Stimulated activated naive CD4-positive, alpha-beta T cell treated with Interleukin-2 at 50 U/mL for 16 hours (primary cell): ENCODE measurements around the gene NOP56.
"Not testable (repeated sequence)": the region's sequence is repeated elsewhere in the genome, so short reads cannot be mapped to it uniquely, and the experiment has no call there.

ENCODE experiments used
- DNase-seq: peaks from one replicate; lab custom pipeline; 2025; lab: John Stamatoyannopoulos, UW

The NOP56 gene

DNA sequence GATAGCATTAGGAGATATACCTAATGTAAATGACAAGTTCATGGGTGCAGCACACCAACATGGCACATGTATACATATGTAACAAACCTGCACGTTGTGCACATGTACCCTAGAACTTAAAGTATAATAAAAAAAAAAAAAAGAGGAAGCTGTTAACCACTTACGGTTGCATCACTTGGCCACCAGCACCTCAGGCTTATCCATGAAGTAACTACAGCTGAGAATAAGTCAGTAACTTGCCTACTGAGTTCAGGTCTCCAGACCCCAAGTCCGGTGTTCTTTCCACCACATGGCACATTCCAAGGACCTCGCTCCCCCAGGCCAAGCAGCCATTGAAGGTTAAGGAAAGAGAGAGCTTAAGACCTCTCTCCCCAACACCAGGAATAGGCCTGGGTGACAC is 32.4 kb downstream of the NOP56 start:
- not testable (repeated sequence) for DNase-seq

DNA sequence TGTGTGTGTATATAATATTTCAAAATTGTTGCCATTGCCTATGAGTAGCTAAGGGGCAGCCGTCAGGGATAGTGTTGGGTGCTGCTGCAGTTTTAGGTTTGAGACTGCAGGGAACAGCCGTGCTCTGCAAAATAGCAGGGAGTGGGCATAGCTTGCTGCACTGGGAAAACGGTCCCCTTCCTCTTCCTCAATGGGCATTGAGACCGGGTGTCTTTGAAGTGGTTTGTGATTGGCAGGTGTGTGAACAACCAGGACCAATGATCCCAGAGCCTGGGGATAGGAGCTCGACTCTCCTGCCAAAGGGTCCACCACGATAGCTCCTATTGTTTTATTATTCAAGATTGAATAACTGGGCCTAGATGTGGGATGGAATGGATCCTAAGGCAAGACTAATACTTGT is 35.1 kb downstream of the NOP56 start:
- DNase-seq, result no peak

DNA sequence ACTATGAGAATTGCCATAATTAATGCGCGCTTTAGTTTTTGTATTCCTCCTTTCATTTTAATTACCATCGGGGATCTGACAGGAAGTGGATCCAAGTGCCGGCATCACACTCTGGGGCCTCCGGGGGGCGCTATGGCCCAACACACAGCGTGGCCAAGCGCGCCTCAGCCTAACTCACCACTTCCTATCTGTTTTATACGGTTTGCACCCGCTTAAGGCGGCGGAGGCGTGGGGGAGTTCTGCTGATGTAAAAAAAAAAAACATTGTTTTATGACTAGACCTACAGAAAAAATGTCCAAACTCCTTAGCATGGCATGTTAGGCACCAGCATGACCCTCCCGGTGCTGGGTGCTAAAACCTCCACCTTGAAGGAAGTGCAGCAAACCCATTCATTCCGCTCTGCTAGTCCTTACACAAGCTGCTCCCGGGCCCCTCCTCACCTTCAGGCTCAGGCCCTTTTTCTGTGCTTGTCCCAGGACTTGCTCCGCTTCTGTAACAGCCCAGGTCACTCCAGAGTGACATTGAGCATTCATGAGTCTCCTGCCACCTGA is 35.7 kb downstream of the NOP56 start:
- peak; percentile 67 for DNase-seq

DNA sequence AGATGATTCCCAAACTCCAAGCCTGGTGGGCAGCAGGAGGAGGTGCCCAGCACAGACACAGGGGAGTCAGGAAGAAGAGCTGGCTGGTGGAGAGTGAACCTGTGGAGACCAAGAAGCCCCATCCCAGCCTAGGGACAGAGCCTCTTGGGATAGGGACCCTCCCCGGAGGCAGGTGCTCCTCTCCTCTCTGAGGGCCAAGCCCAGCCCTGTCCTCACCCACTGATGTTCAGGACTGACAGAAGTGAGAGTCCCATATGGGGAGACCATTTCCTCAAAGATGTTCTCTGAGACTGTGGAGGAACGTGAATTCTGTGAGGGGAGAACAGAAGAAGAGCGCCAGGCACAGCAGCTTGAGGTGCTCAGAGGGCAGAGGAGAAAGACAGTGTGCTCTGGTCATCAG is 37.8 kb downstream of the NOP56 start:
- DNase-seq, result no peak

DNA sequence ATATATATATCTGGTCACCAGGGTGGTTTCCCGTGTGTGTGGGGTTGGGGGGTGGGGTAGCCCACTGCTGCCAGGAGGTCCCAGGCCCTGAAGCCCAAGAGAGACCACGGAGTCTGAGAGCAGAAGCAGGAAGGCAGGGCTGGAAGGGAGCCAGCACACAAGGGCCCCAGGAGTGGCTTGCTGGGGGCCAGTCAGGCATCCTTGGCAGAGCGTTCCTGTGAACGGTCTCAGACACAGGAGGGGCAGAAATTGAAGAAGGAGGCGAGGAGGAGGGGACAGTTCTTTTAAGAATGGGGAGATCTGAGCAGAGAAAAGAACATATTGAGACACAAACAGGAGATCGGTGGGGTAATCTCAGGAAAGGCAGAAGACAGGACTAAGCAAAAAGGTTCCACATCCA is 38.3 kb downstream of the NOP56 start:
- no peak for DNase-seq

DNA sequence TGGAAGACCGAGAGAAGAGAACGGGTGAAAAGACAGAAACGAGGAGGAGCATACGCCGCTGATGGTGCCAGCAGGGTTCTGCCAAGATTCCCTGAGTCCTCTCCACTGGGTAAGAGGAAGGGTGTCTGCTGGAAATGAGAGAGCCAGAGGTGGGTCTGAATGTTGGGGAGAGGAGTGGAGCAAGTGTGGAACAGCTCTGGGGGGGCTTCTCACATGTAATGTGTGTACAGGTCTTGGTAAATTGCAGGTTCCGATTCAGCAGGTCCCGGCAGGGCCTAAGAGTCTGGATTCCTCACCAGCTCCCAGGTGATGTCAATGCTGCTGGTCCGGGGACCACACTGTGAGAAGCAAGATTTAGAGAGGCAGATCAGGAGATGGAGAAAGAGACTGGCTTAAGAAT is 38.7 kb downstream of the NOP56 start:
- DNase-seq, result no peak

DNA sequence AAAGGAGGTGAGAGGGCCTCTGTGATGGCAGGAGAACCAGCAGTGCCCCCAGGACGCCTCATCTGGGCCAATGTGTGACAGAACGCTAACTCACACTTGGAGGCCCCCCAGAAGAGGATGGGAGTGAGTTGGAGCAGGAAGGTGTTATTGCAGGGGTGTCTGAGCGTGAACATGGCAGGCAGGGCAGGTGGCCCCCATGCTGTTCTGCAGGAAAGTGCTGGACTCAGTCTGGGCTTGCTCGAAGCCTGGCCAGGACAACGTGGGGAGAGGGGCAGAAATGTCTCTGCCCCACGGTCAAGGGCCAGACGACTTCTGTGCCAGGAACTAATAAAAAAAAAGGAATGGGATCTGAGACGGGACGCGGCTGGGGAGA is 39.2 kb downstream of the NOP56 start:
- DNase-seq, result no peak

DNA sequence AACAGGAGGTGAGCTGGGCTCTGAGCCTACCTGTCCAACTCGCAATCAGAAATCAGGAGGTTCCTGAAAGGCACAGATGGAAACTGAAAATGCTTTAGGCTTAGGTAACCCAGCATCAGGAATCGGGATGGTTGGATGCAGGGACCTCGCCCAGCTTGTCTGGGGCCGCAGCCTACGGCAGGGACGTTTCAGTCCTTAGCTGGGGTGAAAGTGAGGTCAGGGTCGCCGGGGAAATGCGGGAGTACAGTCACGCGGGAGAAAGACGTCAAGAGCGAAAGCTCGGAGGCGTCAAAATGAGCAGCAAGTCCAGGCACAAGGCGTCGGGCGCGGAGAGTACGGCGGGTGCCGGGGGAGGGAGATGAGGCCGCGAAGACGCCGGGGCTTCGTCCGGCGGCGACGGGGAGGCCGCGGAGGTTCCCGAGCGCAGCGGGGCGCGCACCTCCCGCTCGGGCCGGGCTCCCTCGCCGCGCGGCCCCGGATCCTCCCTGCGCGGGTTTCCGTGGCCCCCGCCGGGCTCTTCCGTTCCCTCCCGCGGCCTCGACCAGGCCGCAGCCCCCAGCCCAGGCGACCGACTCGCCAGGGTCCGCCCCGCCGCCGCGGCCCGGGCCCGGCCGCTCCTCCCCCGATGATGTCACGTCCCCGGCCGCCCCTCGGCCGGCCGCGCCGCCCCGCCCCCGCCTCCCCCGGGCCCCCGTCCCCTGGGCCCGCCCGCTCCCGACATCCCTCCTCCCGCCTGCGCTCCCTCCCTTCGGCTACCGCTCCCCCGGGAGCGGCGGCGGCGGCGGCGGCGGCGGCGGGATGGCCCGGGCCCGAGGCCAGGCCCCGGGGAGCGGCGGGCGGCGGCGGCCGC is 39.8 kb downstream of the NOP56 start, which contains the start of gene EBF4:
Gene EBF4 (plus strand): TSS at position 745 of the 850 bp plus-strand sequence. CDS start 866 bp downstream, outside the sequence.
- DNase-seq, result peak; percentile 5

DNA sequence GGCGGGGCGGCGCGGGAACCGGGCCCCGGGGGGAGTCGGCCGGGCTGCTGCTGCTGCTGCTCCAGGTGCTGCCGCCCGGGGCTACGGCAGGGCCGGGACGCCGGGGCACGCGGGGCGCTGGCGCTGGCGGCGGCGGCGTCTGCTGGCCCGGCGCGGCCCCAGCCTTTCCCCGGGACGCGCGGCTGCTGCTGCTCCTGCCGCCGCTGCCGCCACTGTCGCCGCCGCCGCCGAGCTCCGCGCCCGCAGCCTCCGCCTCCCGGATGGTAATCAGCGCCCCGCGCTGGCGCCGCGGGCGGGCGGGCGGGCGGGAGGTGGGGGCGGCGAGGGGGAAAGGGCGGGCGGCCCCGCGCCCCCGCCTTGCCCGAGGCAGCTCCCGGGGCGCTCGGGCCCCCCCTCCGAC is 40.5 kb downstream of the NOP56 start:
- DNase-seq, result no peak

DNA sequence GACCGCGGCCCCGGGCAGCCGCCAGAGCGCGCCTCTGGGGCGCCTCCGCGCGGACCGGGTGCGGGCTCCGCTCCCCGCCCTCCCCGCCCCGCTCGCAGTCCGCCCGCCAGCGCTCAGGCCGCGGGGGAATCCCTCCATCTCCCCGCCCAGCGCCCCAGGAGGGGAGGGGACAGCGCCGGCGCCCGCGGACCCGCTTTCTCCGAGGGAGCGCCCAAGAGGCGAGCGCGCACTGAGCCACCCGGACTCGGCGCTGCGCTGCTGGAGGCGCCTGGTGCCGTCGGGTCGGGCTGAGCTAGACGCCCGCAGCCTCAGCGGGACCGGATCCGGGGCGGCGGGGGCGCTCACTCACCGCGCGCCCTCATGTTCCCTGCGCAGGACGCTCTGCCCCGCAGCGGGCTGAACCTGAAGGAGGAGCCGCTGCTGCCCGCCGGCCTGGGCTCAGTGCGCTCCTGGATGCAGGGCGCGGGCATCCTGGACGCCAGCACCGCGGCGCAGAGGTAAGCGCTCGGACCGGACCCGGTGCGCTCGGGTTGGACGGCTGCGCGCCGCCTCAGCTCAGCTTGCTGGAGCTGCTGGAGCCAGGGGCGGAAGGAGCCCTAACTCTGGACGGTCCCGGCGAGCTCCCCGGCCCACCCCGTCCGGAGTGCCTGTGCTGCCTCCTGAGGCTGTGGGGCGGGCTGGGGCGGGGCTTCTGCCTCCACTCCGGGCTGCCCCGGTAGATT is 41.0 kb downstream of the NOP56 start:
- DNase-seq, result peak; percentile 47

DNA sequence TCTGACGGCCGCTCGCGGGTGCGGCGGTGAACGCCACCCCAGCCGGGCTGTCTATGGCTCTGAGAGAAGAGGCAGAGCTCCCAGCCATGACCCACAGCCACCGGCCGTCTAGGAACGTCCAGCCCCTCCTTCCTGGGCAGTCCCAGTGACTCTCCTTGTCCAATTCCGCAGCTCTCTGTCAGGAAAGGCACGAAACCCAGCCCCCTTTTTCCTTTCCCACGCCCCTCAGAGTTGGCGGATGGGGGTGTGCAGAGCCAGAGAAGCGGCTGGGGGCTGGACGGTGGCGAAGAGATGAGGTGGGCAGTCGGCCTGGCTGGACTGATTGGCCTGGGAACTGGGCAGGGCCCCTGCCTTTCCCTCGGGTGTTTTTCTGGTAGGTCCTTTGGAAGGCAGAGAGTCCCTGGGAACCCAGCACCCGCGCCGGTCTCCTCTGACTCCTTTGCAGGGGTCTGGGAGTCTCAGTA is 41.6 kb downstream of the NOP56 start:
- no peak for DNase-seq

DNA sequence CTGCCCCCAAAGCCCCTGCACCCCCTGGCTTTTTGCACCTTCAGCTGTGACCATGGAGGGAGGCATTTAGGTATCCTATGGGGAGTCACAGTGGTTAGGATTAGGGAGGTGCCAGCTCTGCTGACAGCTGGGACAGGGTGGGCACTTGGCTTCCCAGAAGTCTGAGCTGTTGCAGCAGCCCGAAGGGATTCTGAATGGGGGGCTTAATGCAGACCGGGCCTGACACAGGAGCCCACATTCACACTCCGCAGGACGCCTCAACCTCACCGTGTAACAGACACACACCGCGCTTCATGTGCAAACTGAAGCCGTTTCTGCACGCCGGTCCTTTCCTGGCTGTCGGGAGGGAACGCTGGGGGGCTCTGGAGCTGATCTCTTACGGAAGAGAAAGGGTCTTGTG is 42.1 kb downstream of the NOP56 start:
- DNase-seq, result no peak

DNA sequence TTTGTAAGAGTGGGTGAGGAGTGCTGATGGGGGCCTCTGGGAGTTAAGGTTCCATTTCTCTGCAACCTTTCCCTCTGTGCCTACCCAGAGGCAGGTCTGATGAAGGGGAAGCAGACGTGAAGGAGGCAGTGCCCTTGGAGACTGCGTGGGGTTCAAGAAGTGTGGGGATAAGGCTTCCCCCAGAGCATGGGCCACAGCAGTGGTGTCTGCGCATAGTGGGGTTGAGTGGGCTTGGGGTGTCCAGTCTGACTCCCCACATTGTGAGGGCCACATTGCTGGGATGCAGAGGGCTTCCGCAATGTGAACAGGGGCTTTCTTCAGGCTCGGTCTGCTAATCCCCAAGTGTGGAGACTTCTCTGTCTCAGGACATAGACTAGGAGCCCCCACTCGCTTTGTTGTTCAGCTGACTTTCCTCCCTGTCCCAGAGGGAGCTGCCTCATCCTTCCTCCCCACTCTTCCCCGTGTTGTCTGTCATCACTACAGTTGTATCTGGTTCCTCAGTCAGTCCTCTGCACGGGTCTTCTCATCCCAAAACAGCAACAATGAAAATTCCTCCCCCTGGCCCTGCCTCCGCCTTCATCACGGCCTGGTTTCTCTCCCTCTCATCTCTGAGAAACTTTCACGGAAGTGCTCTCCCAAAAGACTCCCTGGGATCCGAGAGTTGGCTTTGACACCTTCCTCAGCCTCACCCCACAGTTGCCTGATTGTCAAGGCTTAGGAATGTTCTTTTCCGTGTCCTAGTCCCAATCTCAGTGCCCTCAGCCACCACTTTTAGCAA is 43.0 kb downstream of the NOP56 start:
- no peak for DNase-seq

DNA sequence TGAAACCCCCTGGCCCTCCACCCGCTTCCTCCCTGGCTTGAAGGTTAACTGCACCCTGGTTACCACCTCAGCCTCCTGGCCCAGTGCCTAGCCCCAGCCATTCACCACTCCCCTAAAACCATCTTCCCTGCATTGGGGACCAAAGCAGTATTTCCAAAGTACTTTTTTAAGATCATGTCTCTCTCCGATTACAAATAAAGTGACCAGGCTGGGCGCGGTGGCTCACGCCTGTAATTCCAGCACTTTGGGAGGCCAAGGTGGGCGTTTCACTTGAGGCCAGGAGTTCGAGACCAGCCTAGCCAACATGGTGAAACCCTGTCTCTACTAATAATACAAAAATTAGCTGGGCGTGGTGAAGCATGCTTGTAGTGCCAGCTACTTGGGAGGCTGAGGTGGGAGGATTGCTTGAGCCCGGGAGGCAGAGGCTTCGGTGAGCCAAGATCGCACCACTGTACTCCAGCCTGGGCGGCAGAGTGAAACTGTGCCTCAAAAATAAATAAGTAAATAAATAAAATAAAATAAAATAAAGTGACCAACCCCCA is 43.6 kb downstream of the NOP56 start:
- DNase-seq, result not testable (repeated sequence)

DNA sequence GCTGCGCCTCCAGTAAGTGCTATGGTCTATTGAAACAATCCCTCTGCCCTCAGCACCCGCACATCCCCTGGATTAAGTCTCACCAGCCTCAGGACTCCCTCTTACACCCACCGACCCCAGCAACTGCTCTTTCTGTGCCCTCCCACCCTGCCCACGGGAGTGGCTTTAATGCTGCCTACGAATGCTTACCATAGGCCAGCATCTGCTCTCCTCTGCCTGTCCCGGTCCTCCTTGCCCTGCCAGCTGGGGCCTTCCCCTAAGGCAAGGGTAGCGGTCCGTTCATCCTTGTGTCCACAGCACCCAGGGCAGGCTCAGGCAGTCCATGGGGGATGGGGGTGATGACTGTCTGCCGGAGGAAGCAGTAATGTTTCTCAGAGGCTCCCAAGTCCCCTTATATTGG is 44.2 kb downstream of the NOP56 start:
- DNase-seq, result no peak

DNA sequence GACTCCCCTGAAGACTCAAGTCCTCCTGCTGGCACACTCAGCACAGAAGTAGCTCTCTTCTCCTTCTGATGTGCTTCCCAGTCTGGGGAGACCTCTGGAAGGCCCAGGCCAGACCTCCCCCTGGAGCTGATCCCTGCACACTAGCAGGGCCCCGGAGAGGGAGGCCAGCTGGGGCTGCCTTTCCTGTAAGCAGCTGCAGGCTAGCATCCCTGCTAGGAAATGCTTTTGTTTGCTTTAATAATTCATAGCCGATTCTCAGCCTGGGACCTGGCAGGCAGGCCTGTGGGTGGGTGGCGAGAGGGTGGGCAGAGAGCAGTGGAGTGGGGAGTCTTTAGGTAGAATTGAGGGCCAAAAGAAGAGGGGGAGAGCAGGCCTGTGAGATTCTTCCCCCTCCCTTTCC is 45.3 kb downstream of the NOP56 start:
- DNase-seq, result no peak

DNA sequence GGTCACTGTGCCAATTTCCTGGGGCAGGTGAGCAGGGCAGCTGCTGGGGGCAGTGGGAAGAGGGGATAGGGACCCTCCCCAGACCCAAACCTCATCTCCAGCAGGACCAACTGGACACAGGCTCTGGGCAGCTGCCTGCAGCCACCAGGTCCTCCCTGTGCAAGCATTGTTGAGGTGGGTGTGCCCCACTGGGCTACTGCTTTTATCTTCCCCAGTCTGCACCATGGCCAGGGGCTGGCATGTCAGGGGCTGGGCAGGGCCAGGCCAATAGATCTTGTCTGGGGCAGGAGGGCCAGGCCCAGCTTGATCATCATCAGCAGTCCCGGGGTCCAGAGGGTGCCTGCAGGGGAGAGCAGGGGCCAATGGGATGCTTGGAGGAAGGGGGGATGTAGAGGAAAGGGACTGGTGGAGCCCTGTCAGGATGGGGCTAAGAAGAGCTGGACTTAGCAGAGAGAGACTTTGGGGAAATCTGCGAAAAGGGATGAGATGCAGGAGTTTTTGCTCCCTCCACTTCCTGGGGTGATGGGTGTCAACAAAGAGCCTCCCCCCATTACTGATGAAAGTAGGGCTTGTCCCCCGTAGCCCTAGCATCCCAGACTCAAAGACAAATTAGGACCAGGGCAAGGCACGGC is 45.9 kb downstream of the NOP56 start:
- no peak for DNase-seq

DNA sequence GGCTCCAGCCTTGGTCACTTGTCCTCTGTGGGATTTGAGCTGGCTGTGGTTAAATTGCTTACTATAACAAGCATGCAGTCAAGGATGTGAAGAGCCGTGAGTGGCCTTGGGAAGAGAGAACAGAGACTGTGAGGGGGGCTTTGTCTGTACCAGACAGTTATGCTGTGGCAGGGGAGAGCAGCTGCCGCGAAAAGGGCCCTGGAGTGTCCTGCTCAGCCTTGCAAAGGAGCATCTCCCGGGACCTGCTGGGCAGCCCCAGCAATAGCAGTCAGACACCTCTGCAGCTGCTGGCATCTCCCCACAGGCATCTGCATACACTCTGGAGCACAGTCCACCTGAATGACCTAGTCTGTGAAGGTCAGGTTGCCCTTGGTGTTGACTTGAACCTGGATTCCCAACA is 46.5 kb downstream of the NOP56 start:
- DNase-seq, result no peak

DNA sequence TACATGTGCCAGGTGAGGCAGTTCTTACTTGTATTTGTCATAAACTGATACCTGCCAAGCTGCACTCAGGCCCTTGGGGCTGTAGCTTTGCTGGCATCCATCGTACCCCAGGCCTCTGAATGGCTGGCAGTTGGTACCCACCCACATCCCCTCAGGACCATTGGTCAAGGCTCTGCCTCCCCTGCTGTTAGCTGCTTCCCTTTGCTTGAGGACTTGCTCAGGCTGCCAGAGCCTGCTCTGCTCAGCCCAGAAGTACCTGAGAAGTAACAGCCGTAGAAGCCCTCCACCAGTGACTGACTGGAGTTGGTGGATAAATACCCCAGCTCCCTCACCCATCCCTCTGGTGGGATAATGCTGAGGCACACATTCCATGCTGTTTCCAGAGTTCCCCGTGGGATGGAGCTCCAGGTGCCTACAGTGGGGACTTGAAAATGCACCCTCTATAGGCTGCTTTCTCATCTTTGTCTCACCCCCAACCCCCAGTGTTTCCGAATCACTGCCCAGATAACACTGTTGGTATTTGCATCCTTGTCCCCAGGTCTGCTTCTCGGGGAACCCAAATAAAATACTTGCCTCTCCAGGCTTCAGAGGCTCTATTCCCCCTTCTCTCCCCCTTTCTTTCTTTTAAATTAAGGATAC is 47.5 kb downstream of the NOP56 start:
- no peak for DNase-seq

DNA sequence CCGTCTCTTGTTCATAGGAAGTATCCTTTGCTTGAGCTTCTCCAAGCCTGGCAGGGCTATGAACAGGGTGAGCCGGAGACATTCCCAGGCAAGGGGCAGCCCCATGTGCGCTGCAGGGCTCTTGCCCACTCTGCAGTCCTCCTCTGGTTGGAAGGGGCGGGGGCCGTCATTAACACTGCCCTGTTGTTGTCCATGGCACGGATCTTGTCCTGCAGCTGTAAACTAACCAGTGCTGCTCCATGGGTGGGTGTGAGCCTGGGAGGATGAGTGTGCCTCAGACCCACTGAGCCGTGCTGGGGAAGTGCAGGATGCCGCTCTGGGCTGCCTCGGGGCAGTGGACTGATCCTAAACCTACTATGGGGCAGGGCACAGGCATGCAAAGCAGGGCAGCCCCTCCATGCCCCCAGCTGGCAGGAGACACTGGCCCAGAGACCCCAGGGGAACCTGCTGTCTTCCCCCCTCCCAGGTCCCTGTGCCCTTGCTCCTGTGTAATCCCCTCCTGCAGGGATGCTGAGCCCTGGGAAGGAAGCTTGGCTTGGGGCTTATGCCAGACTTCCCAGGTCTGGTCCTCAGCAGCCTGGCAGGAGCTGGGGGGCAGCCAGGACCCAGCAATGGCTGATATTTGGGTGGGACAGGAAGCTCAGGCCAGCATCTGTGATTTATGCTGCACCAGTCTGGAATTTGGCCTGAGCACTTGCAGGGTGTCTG is 48.6 kb downstream of the NOP56 start:
- DNase-seq, result no peak
